ENCODE data around the gene HSPA1L.

GRCh38 chr6:31860349-31860748, 45.3 kb upstream of the HSPA1L start:
- no peak for TF ChIP-seq REST (IDR thresholded peaks at IDR 0.05; ENCODE audit: borderline replicate concordance)
- TF ChIP-seq TAF1 (IDR thresholded peaks at IDR 0.05; ENCODE audit: low read depth), result no peak
